GM12801 (cell line): Measurements from ENCODE around the gene FKBP5.

Experiments
- CTCF ChIP-seq: IDR thresholded peaks from one replicate; pipeline ENCODE4 v1.5.1; 2011; ENCODE audit warnings: control low read depth; ENCODE audit not compliant: insufficient read length; ENCODE audit errors: extremely low read depth

The FKBP5 gene

GRCh38 chr6:35683267-35683666, 5.4 kb downstream of the FKBP5 start:
- TF ChIP-seq CTCF = no peak

- no peak for TF ChIP-seq CTCF
Measured at GRCh38 chr6:35681298-35681697, 7.4 kb downstream of the FKBP5 start.

GRCh38 chr6:35679399-35679798, 9.3 kb downstream of the FKBP5 start:
- TF ChIP-seq CTCF = no peak

- no peak for TF ChIP-seq CTCF
Measured at GRCh38 chr6:35678814-35679213, 9.9 kb downstream of the FKBP5 start.

- TF ChIP-seq CTCF = no peak
Measured at GRCh38 chr6:35678021-35678654, 10.6 kb downstream of the FKBP5 start.

GRCh38 chr6:35677456-35677855, 11.3 kb downstream of the FKBP5 start:
- no peak for TF ChIP-seq CTCF

- no peak for TF ChIP-seq CTCF
Measured at GRCh38 chr6:35675871-35676459, 12.8 kb downstream of the FKBP5 start.

GRCh38 chr6:35674594-35674993, 14.1 kb downstream of the FKBP5 start:
- no peak for TF ChIP-seq CTCF
